ENCODE measurements around the gene HTR4.

HTR4 gene

DNA sequence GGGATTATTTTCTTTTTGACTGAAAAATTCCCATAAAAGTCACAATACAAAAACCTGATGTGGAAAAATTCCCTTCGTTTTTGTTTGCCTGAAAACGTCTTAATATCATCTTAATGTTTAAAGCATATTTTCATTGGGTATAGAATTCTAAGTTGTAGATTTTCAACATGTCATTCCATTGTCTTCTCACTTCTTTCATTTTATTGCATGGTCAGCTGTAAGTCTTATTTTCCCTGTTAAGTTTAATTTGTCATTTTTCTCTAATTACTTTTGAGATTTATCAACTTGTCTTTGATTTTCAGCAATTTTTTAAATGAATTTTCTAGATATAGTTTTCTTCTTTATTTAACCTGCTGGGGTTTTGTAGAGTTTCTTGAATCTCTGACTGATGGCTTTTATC, 138.9 kb downstream of the HTR4 start:
- TF ChIP-seq, protein P1, sequence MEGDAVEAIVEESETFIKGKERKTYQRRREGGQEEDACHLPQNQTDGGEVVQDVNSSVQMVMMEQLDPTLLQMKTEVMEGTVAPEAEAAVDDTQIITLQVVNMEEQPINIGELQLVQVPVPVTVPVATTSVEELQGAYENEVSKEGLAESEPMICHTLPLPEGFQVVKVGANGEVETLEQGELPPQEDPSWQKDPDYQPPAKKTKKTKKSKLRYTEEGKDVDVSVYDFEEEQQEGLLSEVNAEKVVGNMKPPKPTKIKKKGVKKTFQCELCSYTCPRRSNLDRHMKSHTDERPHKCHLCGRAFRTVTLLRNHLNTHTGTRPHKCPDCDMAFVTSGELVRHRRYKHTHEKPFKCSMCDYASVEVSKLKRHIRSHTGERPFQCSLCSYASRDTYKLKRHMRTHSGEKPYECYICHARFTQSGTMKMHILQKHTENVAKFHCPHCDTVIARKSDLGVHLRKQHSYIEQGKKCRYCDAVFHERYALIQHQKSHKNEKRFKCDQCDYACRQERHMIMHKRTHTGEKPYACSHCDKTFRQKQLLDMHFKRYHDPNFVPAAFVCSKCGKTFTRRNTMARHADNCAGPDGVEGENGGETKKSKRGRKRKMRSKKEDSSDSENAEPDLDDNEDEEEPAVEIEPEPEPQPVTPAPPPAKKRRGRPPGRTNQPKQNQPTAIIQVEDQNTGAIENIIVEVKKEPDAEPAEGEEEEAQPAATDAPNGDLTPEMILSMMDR (IDR thresholded peaks at IDR 0.05; ENCODE audit: control extremely low read depth, extremely low read depth, low read depth, missing control alignments): no peak
- CTCF ChIA-PET: no interaction called here
- POLR2A ChIA-PET: no interaction called here
- no peak for DNase-seq (ENCODE audit: extremely low spot score)

DNA sequence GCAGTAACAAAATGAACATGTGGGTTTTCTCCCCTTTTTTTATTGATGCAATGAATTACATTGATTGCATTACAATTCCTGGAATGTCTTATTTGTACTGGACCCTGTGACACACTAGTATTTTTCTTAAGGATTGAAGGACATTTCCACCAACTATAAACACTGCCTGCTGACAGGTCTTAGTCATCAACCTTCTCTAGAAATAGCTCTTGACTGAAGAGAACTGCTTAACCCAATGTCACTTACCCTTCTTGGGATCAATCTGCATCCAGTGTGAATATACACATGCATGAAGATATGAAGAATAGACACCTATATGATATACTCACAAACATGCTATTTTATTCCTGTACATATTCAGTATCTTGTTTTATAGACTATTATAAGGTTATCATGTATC, 140.0 kb downstream of the HTR4 start:
- ChIA-PET POLR2A (no interaction called here), CTCF (no interaction called here)
- TF ChIP-seq, protein P1 (IDR thresholded peaks at IDR 0.05; ENCODE audit: control extremely low read depth, extremely low read depth, low read depth, missing control alignments): no peak

DNA sequence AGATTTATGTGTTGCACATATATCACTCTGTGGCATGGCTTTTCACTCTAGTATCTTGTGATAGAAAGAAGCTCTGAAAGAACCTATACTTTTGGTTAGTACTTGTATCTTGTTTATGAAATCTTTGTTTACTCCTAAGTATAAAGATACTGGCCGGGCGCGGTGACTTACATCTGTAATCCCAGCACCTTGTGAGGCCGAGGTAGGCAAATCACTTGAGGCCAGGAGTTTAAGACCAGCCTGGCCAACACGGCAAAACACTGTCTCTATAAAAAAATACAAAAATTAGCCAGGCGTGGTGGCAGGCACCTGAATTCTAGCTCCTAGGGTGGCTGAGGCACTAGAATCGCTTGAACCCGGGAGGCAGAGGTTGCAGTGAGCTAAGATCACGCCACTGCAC, 141.8 kb downstream of the HTR4 start:
- ChIA-PET POLR2A (no interaction called here), CTCF (no interaction called here)
- no peak for DNase-seq (ENCODE audit: extremely low spot score)
- TF ChIP-seq, protein P1 (IDR thresholded peaks at IDR 0.05; ENCODE audit: control extremely low read depth, extremely low read depth, low read depth, missing control alignments): no peak

More for the DNA sequence above, 140.0 kb downstream of the HTR4 start:
- DNase-seq (ENCODE audit: extremely low spot score): no peak

DNA sequence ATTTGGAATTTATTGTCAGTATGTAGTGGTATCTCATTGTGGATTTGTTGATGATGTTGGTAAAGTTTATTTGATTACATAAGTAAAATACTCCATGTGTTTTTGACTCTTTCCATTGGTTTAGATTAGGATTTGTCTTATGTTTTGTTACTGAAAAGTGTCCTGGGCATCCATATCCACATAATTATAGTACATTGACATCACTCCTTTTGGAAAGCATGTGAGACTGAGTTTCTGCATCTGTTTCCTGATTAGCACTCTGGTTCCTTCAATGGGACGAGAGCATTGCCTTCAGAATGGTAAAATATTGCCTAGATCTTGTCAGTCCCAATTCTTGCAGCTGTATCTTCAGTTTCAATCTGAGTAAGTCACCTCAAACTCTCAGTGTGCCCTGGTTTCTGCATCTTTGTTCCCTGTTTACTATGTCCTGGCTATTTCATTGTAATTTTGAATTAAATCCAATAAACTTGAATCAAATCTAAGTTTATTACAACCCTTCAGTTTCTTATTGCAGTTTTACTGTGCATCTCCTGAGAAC, 142.4 kb downstream of the HTR4 start:
- peak; percentile 12 for DNase-seq (ENCODE audit: extremely low spot score)
- TF ChIP-seq, protein P1 (IDR thresholded peaks at IDR 0.05; ENCODE audit: control extremely low read depth, extremely low read depth, low read depth, missing control alignments): no peak
- ChIA-PET POLR2A (no interaction called here), CTCF (no interaction called here)

DNA sequence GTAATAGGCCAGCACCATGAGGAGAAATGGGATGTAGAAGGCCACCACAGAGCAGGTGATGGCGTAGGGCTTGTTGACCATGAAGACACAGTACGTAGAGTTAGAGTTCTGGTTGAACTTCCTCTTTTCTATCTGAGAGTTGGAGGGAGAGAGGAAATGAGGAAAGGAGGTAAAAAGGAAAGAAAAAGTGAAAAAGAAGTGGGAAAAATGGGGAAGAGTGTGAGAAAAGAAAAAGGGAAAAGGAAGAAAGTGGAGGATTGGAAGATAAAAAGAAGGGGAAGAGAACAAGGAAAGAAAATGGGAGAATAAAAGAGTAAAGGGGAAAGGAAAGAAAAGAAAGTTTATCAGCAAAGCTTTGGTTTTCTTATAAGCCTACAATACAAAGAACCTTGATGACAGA, 144.4 kb downstream of the HTR4 start:
- ChIA-PET POLR2A (no interaction called here), CTCF (interaction anchor here (1.0 to 1.2 kb wide), 2 partner anchors 11 to 13 kb away, joined by 3 to 4 read pairs; no protein-coding TSS in a partner anchor)
- no peak for DNase-seq (ENCODE audit: extremely low spot score)
- TF ChIP-seq, protein P1 (IDR thresholded peaks at IDR 0.05; ENCODE audit: control extremely low read depth, extremely low read depth, low read depth, missing control alignments): no peak

DNA sequence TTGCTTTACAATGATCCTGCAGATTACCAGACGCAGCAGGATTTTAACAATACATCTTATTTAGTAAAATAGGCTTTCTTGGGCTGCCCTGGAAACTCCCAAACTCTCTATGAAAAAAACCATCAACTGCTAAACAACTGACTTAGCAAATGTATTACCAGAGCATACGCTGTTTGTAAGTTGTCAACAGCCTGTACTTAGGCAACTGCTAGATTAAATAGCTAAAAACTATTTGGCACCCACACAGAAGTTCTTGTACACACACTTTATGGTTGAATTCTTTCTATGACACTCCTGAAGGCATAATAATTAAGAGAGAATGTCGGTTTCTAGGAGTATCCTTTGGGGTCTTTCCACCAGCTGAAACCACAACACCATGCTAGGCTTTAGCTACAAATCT, 146.7 kb downstream of the HTR4 start:
- CTCF ChIA-PET: interaction anchor here (1.0 kb wide), 1 partner anchor 25 kb away, joined by 3 read pairs; no protein-coding TSS in a partner anchor
- POLR2A ChIA-PET: no interaction called here
- TF ChIP-seq, protein P1 (IDR thresholded peaks at IDR 0.05; ENCODE audit: control extremely low read depth, extremely low read depth, low read depth, missing control alignments): no peak
- DNase-seq (ENCODE audit: extremely low spot score): no peak

DNA sequence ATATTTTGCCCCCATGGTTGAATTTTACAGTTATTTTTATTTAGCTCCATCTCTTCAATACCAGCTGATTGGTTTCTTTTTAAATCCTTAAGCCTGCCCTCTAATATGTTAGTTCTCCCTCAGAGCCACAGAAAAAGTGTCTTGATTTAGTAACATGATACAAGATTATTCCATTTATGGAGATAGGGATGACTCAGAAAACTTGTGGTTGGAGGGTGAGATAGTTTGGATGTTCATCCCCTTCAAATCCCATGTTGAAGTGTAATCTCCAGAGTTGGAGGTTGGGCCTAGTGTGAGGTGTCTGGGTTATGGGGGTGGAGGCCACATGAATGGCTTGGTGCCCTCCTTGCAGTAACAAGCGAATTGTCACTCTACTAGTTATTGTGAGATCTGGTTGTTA, 154.9 kb downstream of the HTR4 start:
- ChIA-PET CTCF (no interaction called here), POLR2A (no interaction called here)
- no peak for DNase-seq (ENCODE audit: extremely low spot score)
- TF ChIP-seq, protein P1 (IDR thresholded peaks at IDR 0.05; ENCODE audit: control extremely low read depth, extremely low read depth, low read depth, missing control alignments): no peak

All from GM10248 (cell line).